Pancreas (tissue), 10 donors: ENCODE results near the gene CREB1. TPM values are rescaled to one million over a fixed set of nuclear protein-coding genes. Genes with fewer than 3 reads are reported as not detected.

Experiments
- ATAC-seq, 4 donors: fragments of 200-7000 bp; cut with Tn5 transposase; one replicate each; pipeline versions ENCODE4 v1.8.0 to v1.9.1; 2020; ENCODE audit warnings: mild to moderate bottlenecking in 4 of 4, moderate library complexity in 4 of 4
- DNase-seq, 6 donors: peaks; one replicate each; pipeline ENCODE4 v3.0.0-alpha.2; 2020
- FAIRE-seq: peaks from 2 replicates; lab custom pipeline; 2012; peaks lifted over from hg19 to GRCh38; lab: Jason Lieb, UNC
- H3K27ac ChIP-seq, 4 donors: fragments of 200-600 bp; sonication (generic); 1 replicate in 3 of 4; 2 replicates in 1 of 4; pipeline versions ENCODE4 v1.5.0 to v1.8.0; 2020
- H3K27me3 ChIP-seq, 4 donors: fragments of 200-600 bp; one replicate each; pipeline ENCODE4 v1.8.0; 2021
- H3K36me3 ChIP-seq, 3 donors: fragments of 200-600 bp; sonication (generic) in 1 of 3; one replicate each; pipeline versions ENCODE4 v1.5.0 to v1.8.0; 2020 to 2021
- H3K4me1 ChIP-seq, 3 donors: fragments of 200-600 bp; one replicate each; pipeline ENCODE4 v1.8.0; 2021
- H3K4me3 ChIP-seq, 4 donors: fragments of 200-600 bp; sonication (generic) in 2 of 4; one replicate each; pipeline versions ENCODE4 v1.5.0 to v1.8.0; 2020 to 2021
- H3K9me3 ChIP-seq, 4 donors: fragments of 200-600 bp; one replicate each; pipeline ENCODE4 v1.8.0; 2021
- CTCF ChIP-seq, 4 donors: fragments of 200-600 bp; sonication (generic) in 3 of 4; IDR thresholded peaks; one replicate each; pipeline versions ENCODE4 v1.5.0 to v1.8.0; 2021; ENCODE audit warnings: antibody characterized with exemption in 4 of 4
- WGBS, 2 donors: extraction: QIAGEN DNeasy Blood & Tissue Kit; methylation state at CpG; one replicate each; pipeline ENCODE4 v1.1.7; 2013; 5-methylcytosine and 5-hydroxymethylcytosine counted together
- intact Hi-C, 3 donors: fragments of 100-400 bp; cut with DNase I; formaldehyde crosslinking; loops; one replicate each; pipeline versions ENCODE4 v1.11.1 to v1.14.2; 2022
- polyA plus RNA-seq, 2 donors: library from polyadenylated mRNA; stranded (reverse); fragments of 200-250 nt; gene quantifications; one replicate each; pipeline ENCODE4 v1.2.3, GENCODE V29; 2013
- total RNA-seq, 6 donors: library from RNA; stranded (reverse); fragmentation: NEBNext Ultra II Directional in 4 of 6; extraction: Animal tissue kit (Norgen Biotek cat#: 25700) in 4 of 6; gene quantifications; one replicate each; pipeline versions ENCODE4 v1.2.1 to v1.2.4, GENCODE V29; 2021 to 2023
- donor health status: healthy with polysubstance abuse.
- donor health status: DM: no; HTN: no; CAD: no; lungs with moderate emphysema.
- donor health status: DM: no; HTN: no; CAD: no.
- donor health status: control.
- donor health status: control.
- donor health status: Bipolar disorder and iron deficiency.
- donor health status: DM: yes; HTN: yes; CAD: no.
- donor health status: DM: no; HTN: no; CAD: no.
- donor health status: DM: no; HTN: no; CAD: no.
- donor health status: DM: yes; HTN: yes; CAD: no.

Gene CREB1
- total and polyA plus RNA-seq, 8 donors: 3.2 to 36.4 (median 19.1) TPM

DNA sequence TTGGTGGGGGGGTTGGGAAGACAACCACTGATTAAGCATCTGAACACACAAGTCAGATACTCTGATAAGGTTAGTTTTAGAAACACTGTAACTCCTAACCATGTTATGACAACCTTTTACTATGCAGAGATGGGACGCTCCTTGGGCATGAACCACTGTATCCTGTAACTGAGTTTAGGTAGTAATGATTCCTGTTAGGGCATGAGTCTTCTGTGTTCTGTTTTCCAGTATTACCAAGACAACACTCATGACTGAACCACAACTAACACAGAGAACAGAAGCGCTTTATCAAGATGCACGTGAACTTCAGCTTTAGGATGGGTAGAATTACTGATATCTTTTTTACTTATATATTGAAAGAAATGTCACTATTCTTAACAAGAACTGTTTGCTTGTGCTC is 14.1 kb upstream of the CREB1 start:
- no peak for TF ChIP-seq CTCF (IDR thresholded peaks at IDR 0.05)
- intact Hi-C loops: no loop called here
- DNase-seq: no peak
- 88 to 91% methylated on average over 3 of the region's 3 CpGs for WGBS, 2 donors
- FAIRE-seq: no peak
- Histone ChIP-seq H3K4me3 (no peak overlapping the region), H3K36me3 (no peaks in the 10 kb centered on the region), H3K27ac (no peak overlapping the region), H3K9me3 (no peaks in the 10 kb centered on the region), H3K27me3 (no peaks in the 10 kb centered on the region), H3K4me1 (no peaks in the 10 kb centered on the region)
- no peak for ATAC-seq

DNA sequence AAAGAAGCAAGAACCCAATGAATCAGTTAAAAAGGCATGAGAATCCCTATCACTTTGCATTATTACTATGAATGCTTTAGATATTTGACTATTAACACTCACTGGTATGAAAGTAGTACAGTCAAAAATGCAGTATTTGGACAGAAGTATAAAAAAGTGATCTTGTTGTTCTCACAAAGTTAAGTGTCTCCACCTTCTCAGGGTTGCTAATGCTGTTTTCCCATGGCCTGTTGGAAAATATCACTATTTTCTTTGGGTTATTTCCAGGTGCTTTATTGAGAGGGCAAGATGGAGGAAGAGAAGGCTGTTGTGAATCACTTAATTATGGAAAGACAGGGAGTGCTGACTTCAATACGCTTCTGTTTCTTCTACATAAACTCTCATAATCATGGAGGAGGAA is 13.6 kb upstream of the CREB1 start:
- no peak for DNase-seq
- WGBS, 2 donors: 85 to 89% methylated on average over 1 of the region's 1 CpG
- no peak for FAIRE-seq
- intact Hi-C loops: no loop called here
- ATAC-seq: no peak
- H3K9me3 ChIP-seq: no peaks in the 10 kb centered on the region
- H3K4me1 ChIP-seq: no peaks in the 10 kb centered on the region
- H3K27ac ChIP-seq: no peak overlapping the region
- H3K4me3 ChIP-seq: no peak overlapping the region
- H3K36me3 ChIP-seq: no peaks in the 10 kb centered on the region
- no peak for TF ChIP-seq CTCF (IDR thresholded peaks at IDR 0.05)
- no peaks in the 10 kb centered on the region for H3K27me3 ChIP-seq

GRCh38 chr2:207523005-207523404 is 6.8 kb upstream of the CREB1 start:
- H3K4me1 ChIP-seq: no peaks in the 10 kb centered on the region
- 91 to 100% methylated on average over 1 of the region's 1 CpG for WGBS, 2 donors
- FAIRE-seq (no peak), DNase-seq (no peak), ATAC-seq (no peak)
- TF ChIP-seq CTCF (IDR thresholded peaks at IDR 0.05): no peak
- H3K4me3 ChIP-seq: no peak overlapping the region
- H3K27me3 ChIP-seq: no peaks in the 10 kb centered on the region
- no peaks in the 10 kb centered on the region for H3K36me3 ChIP-seq
- intact Hi-C loops: no loop called here
- H3K9me3 ChIP-seq: no peaks in the 10 kb centered on the region
- H3K27ac ChIP-seq: no peak overlapping the region

- intact Hi-C loops: no loop called here
These were observed 4.5 kb upstream of the CREB1 start for GRCh38 chr2:207525296-207525695.

More at GRCh38 chr2:207525296-207525695, 4.5 kb upstream of the CREB1 start:
- peaks cover 0 to 4% (median 0%) of the 10 kb centered on the region in 3 donors for H3K4me1 ChIP-seq
- no peaks in the 10 kb centered on the region for H3K9me3 ChIP-seq
- no peak for ATAC-seq
- no peak for DNase-seq
- H3K4me3 ChIP-seq: no peak overlapping the region
- TF ChIP-seq CTCF (IDR thresholded peaks at IDR 0.05): no peak
- no peaks in the 10 kb centered on the region for H3K36me3 ChIP-seq
- no peak for FAIRE-seq
- WGBS, 2 donors: 64 to 95% methylated on average over 1 of the region's 1 CpG
- H3K27ac ChIP-seq: no peak overlapping the region
- H3K27me3 ChIP-seq: no peaks in the 10 kb centered on the region
